ENCODE data around the gene OSMR. TPM values are rescaled to one million over a fixed set of nuclear protein-coding genes. Genes with fewer than 3 reads are reported as not detected.

The OSMR gene
- total RNA-seq, result 47.1 and 148 TPM in 2 replicates

GRCh38 chr5:38845526-38846378 is at the start of gene OSMR:
Gene OSMR, plus strand, starts transcription at chr5:38846012. Its CDS starts 23,033 bp downstream, at chr5:38869045.
- peak; percentile 95 for DNase-seq (ENCODE audit: low read depth)

GRCh38 chr5:38796742-38797108 is 49.1 kb upstream of the OSMR start:
- DNase-seq (ENCODE audit: low read depth), result no peak

GRCh38 chr5:38797838-38798237 is 48.0 kb upstream of the OSMR start:
- no peak for DNase-seq (ENCODE audit: low read depth)

GRCh38 chr5:38799556-38800377 is 46.0 kb upstream of the OSMR start:
- DNase-seq (ENCODE audit: low read depth), result no peak

- no peak for DNase-seq (ENCODE audit: low read depth)
These were observed 45.3 kb upstream of the OSMR start for GRCh38 chr5:38800515-38800914.

- no peak for DNase-seq (ENCODE audit: low read depth)
These were observed 43.7 kb upstream of the OSMR start for GRCh38 chr5:38802125-38802524.

- DNase-seq (ENCODE audit: low read depth), result no peak
These were observed 42.6 kb upstream of the OSMR start for GRCh38 chr5:38803246-38803645.

- peak; percentile 98 for DNase-seq (ENCODE audit: low read depth)
These were observed 39.0 kb upstream of the OSMR start for GRCh38 chr5:38806775-38807258.

GRCh38 chr5:38807570-38808483 is 38.0 kb upstream of the OSMR start:
- peak; percentile 36 for DNase-seq (ENCODE audit: low read depth)

GRCh38 chr5:38808666-38809343 is 37.0 kb upstream of the OSMR start:
- DNase-seq (ENCODE audit: low read depth), result no peak

GRCh38 chr5:38809388-38810359 is 36.1 kb upstream of the OSMR start:
- peak; percentile 78 for DNase-seq (ENCODE audit: low read depth)

- DNase-seq (ENCODE audit: low read depth), result no peak
These were observed 30.9 kb upstream of the OSMR start for GRCh38 chr5:38814879-38815278.

- DNase-seq (ENCODE audit: low read depth), result peak; percentile 87
These were observed 29.5 kb upstream of the OSMR start for GRCh38 chr5:38816083-38817030.

- DNase-seq (ENCODE audit: low read depth), result no peak
These were observed 24.1 kb upstream of the OSMR start for GRCh38 chr5:38821679-38822078.

GRCh38 chr5:38823503-38823902 is 22.3 kb upstream of the OSMR start:
- no peak for DNase-seq (ENCODE audit: low read depth)

- DNase-seq (ENCODE audit: low read depth), result no peak
These were observed 21.0 kb upstream of the OSMR start for GRCh38 chr5:38824821-38825220.

GRCh38 chr5:38825494-38825893 is 20.3 kb upstream of the OSMR start:
- no peak for DNase-seq (ENCODE audit: low read depth)

GRCh38 chr5:38827525-38827924 is 18.3 kb upstream of the OSMR start:
- no peak for DNase-seq (ENCODE audit: low read depth)

All from renal cortical epithelial cell (primary cell).